ENCODE measurements around the gene GALNT18.

Gene GALNT18

GRCh38 chr11:11620921-11621572 lies 758 bp downstream of the GALNT18 start (continued):
- TF ChIP-seq HIC1 (tag by site-specific recombination; IDR thresholded peaks at IDR 0.05) (no peak), PRDM4 (tag by site-specific recombination; IDR thresholded peaks at IDR 0.05) (0 out of 2 replicates have a peak, but pooled peaks have one; percentile 12), ZNF670 (tag by site-specific recombination; IDR thresholded peaks at IDR 0.05; ENCODE audit: low read depth) (no peak), ZBTB20 (tag by site-specific recombination; IDR thresholded peaks at IDR 0.05) (peak; percentile 55; the same call in 1 of the 2 replicates), ZSCAN16 (tag by site-specific recombination; IDR thresholded peaks at IDR 0.05) (no peak), ZNF707 (tag by site-specific recombination; IDR thresholded peaks at IDR 0.05) (no peak), ZNF248 (tag by site-specific recombination; IDR thresholded peaks at IDR 0.05) (no peak), ZNF558 (tag by site-specific recombination; IDR thresholded peaks at IDR 0.05) (no peak), ZNF266 (tag by site-specific recombination; IDR thresholded peaks at IDR 0.05; ENCODE audit: low read depth) (no peak), ZNF23 (tag by site-specific recombination; IDR thresholded peaks at IDR 0.05; ENCODE audit: borderline replicate concordance) (no peak), ZBTB10 (tag by site-specific recombination; IDR thresholded peaks at IDR 0.05) (peak; percentile 71; the same call in 1 of the 2 replicates), ZNF560 (tag by site-specific recombination; IDR thresholded peaks at IDR 0.05; ENCODE audit: borderline replicate concordance) (no peak), ZNF302 (tag by site-specific recombination; IDR thresholded peaks at IDR 0.05; ENCODE audit: low read depth) (no peak), ZNF280C (tag by site-specific recombination; IDR thresholded peaks at IDR 0.05) (no peak), HOXD13 (CRISPR knock-in tag; IDR thresholded peaks at IDR 0.05; ENCODE audit: borderline replicate concordance) (no peak), ZNF426 (tag by site-specific recombination; IDR thresholded peaks at IDR 0.05) (no peak), SP7 (tag by site-specific recombination; IDR thresholded peaks at IDR 0.05) (no peak; the same call in 1 of the 2 replicates), ZNF132 (tag by site-specific recombination; IDR thresholded peaks at IDR 0.05; ENCODE audit: borderline replicate concordance) (no peak), EGR2 (tag by site-specific recombination; IDR thresholded peaks at IDR 0.05; ENCODE audit: low read depth) (no peak), ZNF48 (tag by site-specific recombination; IDR thresholded peaks at IDR 0.05) (no peak), GFI1B (tag by site-specific recombination; IDR thresholded peaks at IDR 0.05) (no peak), MZF1 (tag by site-specific recombination; IDR thresholded peaks at IDR 0.05; ENCODE audit: borderline replicate concordance) (no peak), ZNF202 (tag by site-specific recombination; IDR thresholded peaks at IDR 0.05; ENCODE audit: borderline replicate concordance) (no peak)
- TF ChIP-seq, protein P1, sequence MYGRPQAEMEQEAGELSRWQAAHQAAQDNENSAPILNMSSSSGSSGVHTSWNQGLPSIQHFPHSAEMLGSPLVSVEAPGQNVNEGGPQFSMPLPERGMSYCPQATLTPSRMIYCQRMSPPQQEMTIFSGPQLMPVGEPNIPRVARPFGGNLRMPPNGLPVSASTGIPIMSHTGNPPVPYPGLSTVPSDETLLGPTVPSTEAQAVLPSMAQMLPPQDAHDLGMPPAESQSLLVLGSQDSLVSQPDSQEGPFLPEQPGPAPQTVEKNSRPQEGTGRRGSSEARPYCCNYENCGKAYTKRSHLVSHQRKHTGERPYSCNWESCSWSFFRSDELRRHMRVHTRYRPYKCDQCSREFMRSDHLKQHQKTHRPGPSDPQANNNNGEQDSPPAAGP (tag by site-specific recombination; IDR thresholded peaks at IDR 0.05): no peak
- TF ChIP-seq, protein P2, sequence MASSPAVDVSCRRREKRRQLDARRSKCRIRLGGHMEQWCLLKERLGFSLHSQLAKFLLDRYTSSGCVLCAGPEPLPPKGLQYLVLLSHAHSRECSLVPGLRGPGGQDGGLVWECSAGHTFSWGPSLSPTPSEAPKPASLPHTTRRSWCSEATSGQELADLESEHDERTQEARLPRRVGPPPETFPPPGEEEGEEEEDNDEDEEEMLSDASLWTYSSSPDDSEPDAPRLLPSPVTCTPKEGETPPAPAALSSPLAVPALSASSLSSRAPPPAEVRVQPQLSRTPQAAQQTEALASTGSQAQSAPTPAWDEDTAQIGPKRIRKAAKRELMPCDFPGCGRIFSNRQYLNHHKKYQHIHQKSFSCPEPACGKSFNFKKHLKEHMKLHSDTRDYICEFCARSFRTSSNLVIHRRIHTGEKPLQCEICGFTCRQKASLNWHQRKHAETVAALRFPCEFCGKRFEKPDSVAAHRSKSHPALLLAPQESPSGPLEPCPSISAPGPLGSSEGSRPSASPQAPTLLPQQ (tag by site-specific recombination; IDR thresholded peaks at IDR 0.05): no peak
